KMS-11 (cell line): ENCODE measurements around the gene MELK.

Source experiments
- H2AFZ ChIP-seq: fragments of 200-600 bp; sonication (generic); 2 replicates; pipeline ENCODE4 v1.6.1; 2016; ENCODE audit warnings: antibody characterized with exemption, mixed run types, low read depth
- H3K27ac ChIP-seq: fragments of 200-600 bp; sonication (generic); 2 replicates; pipeline ENCODE4 v1.6.1; 2016; ENCODE audit warnings: mild to moderate bottlenecking, mixed run types
- H3K27me3 ChIP-seq: fragments of 200-600 bp; sonication (generic); 2 replicates; pipeline ENCODE4 v1.6.1; 2017; ENCODE audit warnings: mild to moderate bottlenecking, low read depth, mixed run types, moderate library complexity; ENCODE audit not compliant: insufficient read depth
- H3K36me3 ChIP-seq: fragments of 200-600 bp; sonication (generic); 2 replicates; pipeline ENCODE4 v1.6.1; 2017; ENCODE audit warnings: mild to moderate bottlenecking, mixed run types; ENCODE audit not compliant: insufficient read depth
- H3K4me1 ChIP-seq: fragments of 200-600 bp; sonication (generic); 2 replicates; pipeline ENCODE4 v1.6.1; 2016; ENCODE audit warnings: mild to moderate bottlenecking, low read depth, mixed run types; ENCODE audit not compliant: poor library complexity, severe bottlenecking
- H3K4me2 ChIP-seq: fragments of 200-600 bp; sonication (generic); 2 replicates; pipeline ENCODE4 v1.7.0; 2016; ENCODE audit warnings: mild to moderate bottlenecking, mixed run types
- H3K4me3 ChIP-seq: fragments of 200-600 bp; sonication (generic); IDR thresholded peaks from 2 replicates; pipeline ENCODE4 v1.6.1; 2017; ENCODE audit warnings: low read depth, low read length, mixed read lengths; ENCODE audit not compliant: insufficient read depth
- H3K79me2 ChIP-seq: fragments of 200-600 bp; sonication (generic); 2 replicates; pipeline ENCODE4 v1.6.1; 2016; ENCODE audit warnings: low read depth, mixed run types; ENCODE audit not compliant: insufficient read depth
- H3K9ac ChIP-seq: fragments of 200-600 bp; sonication (generic); 2 replicates; pipeline ENCODE4 v1.6.1; 2016; ENCODE audit warnings: mild to moderate bottlenecking, mixed run types
- H4K20me1 ChIP-seq: fragments of 200-600 bp; sonication (generic); 2 replicates; pipeline ENCODE4 v1.6.1; 2016; ENCODE audit warnings: mild to moderate bottlenecking, mixed run types; ENCODE audit not compliant: insufficient read depth
- TF ChIP-seq, protein P1 (sequence below): fragments of 200-600 bp; sonication (generic); conservative IDR thresholded peaks from 2 replicates; pipeline ENCODE4 v1.6.1; 2017; ENCODE audit warnings: low read depth, mild to moderate bottlenecking, antibody characterized with exemption, low read length, moderate library complexity, mixed read lengths

Gene MELK

DNA sequence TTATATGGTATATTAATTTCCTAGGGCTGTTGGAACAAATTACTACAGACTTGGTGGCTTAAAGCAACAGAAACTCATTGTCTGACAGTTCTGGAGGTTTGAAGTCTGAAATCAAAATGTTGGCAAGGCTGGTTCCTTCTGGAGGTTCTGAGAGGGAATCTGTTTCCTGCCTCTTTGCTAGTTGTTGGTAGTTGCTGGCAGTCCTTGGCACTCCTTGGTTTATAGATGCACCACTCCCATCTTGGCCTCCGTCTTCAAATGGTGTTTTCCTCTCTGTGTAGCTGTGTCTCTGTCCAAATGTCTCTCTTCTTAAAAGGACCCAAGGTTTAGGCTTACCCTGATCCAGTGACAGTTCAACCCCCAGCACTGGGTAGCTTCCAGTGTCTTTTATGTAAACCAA, 17.5 kb downstream of the MELK start:
- Histone ChIP-seq H3K27me3 (no peaks in the 10 kb centered on the region), H3K4me1 (no peaks in the 10 kb centered on the region), H3K27ac (no peak overlapping the region), H4K20me1 (no peaks in the 10 kb centered on the region), H3K79me2 (peaks cover 13% of the 10 kb centered on the region; the same call in 1 of the 2 replicates), H2AFZ (no peak overlapping the region), H3K4me3 (no peak overlapping the region), H3K4me2 (no peak overlapping the region), H3K36me3 (peaks cover 8% of the 10 kb centered on the region; the same call in 1 of the 2 replicates), H3K9ac (no peak overlapping the region)
- TF ChIP-seq, protein P1, sequence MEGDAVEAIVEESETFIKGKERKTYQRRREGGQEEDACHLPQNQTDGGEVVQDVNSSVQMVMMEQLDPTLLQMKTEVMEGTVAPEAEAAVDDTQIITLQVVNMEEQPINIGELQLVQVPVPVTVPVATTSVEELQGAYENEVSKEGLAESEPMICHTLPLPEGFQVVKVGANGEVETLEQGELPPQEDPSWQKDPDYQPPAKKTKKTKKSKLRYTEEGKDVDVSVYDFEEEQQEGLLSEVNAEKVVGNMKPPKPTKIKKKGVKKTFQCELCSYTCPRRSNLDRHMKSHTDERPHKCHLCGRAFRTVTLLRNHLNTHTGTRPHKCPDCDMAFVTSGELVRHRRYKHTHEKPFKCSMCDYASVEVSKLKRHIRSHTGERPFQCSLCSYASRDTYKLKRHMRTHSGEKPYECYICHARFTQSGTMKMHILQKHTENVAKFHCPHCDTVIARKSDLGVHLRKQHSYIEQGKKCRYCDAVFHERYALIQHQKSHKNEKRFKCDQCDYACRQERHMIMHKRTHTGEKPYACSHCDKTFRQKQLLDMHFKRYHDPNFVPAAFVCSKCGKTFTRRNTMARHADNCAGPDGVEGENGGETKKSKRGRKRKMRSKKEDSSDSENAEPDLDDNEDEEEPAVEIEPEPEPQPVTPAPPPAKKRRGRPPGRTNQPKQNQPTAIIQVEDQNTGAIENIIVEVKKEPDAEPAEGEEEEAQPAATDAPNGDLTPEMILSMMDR: no peak

DNA sequence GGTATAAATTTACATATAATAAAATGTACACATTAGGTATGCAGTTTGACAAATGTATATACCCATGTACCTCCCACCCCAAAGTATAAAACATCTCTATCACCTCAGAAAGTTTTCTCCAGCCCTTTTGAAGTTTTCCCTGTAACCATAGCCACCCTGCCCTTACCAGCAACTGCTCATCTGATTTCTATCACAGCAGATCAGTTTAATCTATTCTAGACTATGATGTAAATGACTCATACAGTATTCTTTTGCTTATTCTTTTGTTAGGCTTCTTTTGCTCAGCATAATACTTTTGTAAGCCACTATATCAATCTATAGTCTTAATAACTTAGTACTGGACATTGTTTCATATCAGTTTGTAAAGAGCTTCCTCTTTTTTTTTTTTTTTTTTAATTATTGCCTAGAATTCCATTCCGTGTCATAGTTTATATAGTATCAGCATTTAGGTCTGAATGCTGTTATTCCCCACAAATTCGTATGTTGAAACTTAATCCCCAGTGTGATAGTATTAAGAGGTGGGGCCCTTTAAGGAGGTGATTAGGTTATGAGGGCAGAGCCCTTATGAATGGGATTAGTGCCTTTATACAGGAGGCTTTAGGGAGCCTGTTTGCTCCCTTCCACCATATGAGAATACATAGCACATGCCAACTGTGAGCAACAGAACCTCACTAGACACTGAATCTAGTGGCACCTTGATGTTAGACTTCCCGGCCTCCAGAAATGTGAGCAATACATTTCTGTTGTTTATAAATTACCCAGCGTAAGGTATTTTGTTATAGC, 20.3 kb downstream of the MELK start:
- Histone ChIP-seq H2AFZ (no peak overlapping the region), H3K36me3 (peaks cover 5% of the 10 kb centered on the region; the same call in 1 of the 2 replicates), H3K9ac (no peak overlapping the region), H3K27me3 (no peaks in the 10 kb centered on the region), H3K4me3 (no peak overlapping the region), H3K27ac (no peak overlapping the region), H3K4me1 (no peaks in the 10 kb centered on the region), H4K20me1 (no peaks in the 10 kb centered on the region), H3K79me2 (peaks cover 11% of the 10 kb centered on the region; the same call in 1 of the 2 replicates), H3K4me2 (no peak overlapping the region)
- TF ChIP-seq, protein P1: no peak

DNA sequence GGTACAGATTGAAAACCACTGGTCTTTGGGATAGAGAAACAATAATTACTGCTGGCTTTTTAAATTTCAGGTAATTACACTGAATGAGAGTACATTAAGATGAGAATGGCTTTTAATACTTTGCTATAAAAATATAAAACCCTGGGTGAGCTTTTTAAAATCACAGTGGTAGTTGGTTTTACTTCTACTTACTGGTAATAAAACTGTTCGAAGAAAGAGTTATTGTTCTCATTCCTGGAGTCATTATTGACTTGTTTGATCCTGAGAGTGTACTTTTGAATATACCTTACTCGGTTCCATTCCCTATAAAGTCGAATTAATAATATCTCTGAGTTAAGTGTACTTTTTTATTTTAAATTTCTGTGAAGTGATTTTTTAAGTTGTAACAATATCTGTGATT, 21.5 kb downstream of the MELK start:
- no peaks in the 10 kb centered on the region for H4K20me1 ChIP-seq
- no peaks in the 10 kb centered on the region for H3K27me3 ChIP-seq
- peaks cover 6% of the 10 kb centered on the region; the same call in 1 of the 2 replicates for H3K36me3 ChIP-seq

DNA sequence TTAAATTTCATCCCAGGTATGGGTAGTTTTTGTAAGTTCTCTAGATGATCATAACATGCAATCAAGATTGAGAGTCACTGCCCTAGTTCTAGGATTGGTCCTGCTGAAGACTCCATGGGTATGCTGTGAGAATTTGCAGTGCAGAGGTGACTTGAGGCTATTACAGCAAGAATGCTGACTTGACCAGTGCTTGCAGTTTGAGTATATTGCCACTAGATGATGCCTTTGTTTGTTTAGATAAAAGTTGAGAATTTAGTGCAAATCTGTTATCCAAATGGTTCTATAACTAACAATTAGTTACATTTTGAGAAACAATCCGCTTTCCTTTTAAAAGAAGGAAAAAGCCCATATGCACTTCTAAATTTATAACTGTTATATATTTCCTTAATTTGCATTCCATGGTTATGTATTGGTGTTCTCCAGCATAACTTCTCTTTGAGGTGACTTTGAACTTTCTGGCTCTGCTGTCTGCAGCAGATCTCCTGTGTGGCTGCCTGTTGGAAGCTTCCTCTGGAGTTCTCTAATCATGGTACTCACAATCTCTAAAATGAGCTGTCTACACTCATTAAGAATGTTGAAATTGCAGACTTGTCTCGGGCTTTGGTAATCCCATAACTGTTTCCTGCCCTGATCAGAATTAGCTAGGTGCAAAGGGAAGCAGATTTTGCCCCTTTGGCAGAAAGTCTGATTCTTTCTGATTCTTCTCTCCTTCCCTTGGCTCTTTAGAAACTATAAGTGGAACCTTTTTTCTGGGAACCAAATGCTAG, 24.9 kb downstream of the MELK start:
- Histone ChIP-seq H3K79me2 (no peaks in the 10 kb centered on the region), H3K27ac (no peak overlapping the region), H3K9ac (no peak overlapping the region), H3K4me3 (no peak overlapping the region), H2AFZ (no peak overlapping the region), H3K4me1 (no peaks in the 10 kb centered on the region), H3K36me3 (0 out of 2 replicates have a peak, but pooled peaks cover 11% of the 10 kb centered on the region), H3K4me2 (no peak overlapping the region), H3K27me3 (no peaks in the 10 kb centered on the region), H4K20me1 (peaks cover 3% of the 10 kb centered on the region; the same call in 1 of the 2 replicates)
- TF ChIP-seq, protein P1: peak; percentile 69

More for the DNA sequence above, 21.5 kb downstream of the MELK start:
- Histone ChIP-seq H3K4me1 (no peaks in the 10 kb centered on the region), H3K9ac (no peak overlapping the region), H3K4me3 (no peak overlapping the region), H3K79me2 (peaks cover 9% of the 10 kb centered on the region; the same call in 1 of the 2 replicates), H3K4me2 (no peak overlapping the region), H2AFZ (no peak overlapping the region), H3K27ac (no peak overlapping the region)
- TF ChIP-seq, protein P1: no peak
